PFSK-1 (cell line): ENCODE measurements around the gene FCGR3B. TPM values are rescaled to one million over a fixed set of nuclear protein-coding genes. Genes with fewer than 3 reads are reported as not detected.

ENCODE experiments used
- FOXP2 ChIP-seq: optimal IDR thresholded peaks from 2 replicates; pipeline ENCODE3; 2011; ENCODE audit warnings: borderline replicate concordance, control low read depth, inconsistent platforms; ENCODE audit not compliant: insufficient read depth; ENCODE audit errors: extremely low read length, extremely low read depth
- POLR2AphosphoS5 ChIP-seq: IDR thresholded peaks from 2 replicates; pipeline ENCODE4 v1.6.1; 2012; ENCODE audit warnings: low read depth, mild to moderate bottlenecking, control low read depth, low read length, moderate library complexity
- SIN3A ChIP-seq: IDR thresholded peaks from 2 replicates; pipeline ENCODE4 v1.6.1; 2012; ENCODE audit warnings: mild to moderate bottlenecking, low read length, moderate library complexity, borderline replicate concordance; ENCODE audit not compliant: insufficient read depth
- TAF1 ChIP-seq: IDR thresholded peaks from 2 replicates; pipeline ENCODE4 v1.6.1; 2012; ENCODE audit warnings: low read length, control low read depth, borderline replicate concordance; ENCODE audit not compliant: insufficient read depth
- polyA plus RNA-seq: library from polyadenylated mRNA; unstranded; fragments of >200 nt; gene quantifications from one replicate; pipeline ENCODE4 v1.2.1, GENCODE V29; 2012; ENCODE audit warnings: low read depth, missing spikeins; ENCODE audit not compliant: insufficient read length
- TF ChIP-seq, protein P1 (sequence below), 2 experiments: IDR thresholded peaks; 2 replicates each; pipeline versions ENCODE4 v1.6.1 to v1.8.0; 2011 to 2012; ENCODE audit warnings: low read depth in 2 of 2, low read length in 2 of 2, control low read depth in 1 of 2, inconsistent platforms in 1 of 2, mild to moderate bottlenecking in 1 of 2, moderate library complexity in 1 of 2; ENCODE audit not compliant: insufficient read depth in 1 of 2

FCGR3B gene
- polyA plus RNA-seq: not detected

DNA sequence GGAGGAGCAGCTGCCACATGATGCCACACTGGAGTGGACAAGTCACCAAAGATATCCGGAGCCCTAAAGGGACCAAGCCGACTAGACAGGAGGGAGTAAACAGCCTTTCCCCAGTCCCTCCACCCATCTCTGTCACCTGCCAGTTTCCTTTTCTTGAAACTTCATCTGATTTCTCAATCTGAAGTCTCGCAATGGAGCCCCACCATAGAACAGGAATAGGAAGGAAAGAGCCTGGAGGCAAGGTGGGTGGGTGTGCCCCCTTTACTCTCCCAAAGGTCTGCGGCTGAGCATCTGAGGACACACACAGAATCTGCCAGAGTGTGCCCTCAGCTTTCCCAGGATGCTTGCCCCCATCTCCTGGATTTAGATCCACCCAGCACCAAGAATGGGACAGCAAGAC is at the start of gene FCGR3B:
Gene FCGR3B, minus strand, starts transcription at position 101 of the 400 bp plus-strand sequence. Its CDS starts 82 bp downstream, at position 19.
- no peak for TF ChIP-seq POLR2AphosphoS5
- no peak for TF ChIP-seq SIN3A
- TF ChIP-seq FOXP2: no peak
- TF ChIP-seq, protein P1, sequence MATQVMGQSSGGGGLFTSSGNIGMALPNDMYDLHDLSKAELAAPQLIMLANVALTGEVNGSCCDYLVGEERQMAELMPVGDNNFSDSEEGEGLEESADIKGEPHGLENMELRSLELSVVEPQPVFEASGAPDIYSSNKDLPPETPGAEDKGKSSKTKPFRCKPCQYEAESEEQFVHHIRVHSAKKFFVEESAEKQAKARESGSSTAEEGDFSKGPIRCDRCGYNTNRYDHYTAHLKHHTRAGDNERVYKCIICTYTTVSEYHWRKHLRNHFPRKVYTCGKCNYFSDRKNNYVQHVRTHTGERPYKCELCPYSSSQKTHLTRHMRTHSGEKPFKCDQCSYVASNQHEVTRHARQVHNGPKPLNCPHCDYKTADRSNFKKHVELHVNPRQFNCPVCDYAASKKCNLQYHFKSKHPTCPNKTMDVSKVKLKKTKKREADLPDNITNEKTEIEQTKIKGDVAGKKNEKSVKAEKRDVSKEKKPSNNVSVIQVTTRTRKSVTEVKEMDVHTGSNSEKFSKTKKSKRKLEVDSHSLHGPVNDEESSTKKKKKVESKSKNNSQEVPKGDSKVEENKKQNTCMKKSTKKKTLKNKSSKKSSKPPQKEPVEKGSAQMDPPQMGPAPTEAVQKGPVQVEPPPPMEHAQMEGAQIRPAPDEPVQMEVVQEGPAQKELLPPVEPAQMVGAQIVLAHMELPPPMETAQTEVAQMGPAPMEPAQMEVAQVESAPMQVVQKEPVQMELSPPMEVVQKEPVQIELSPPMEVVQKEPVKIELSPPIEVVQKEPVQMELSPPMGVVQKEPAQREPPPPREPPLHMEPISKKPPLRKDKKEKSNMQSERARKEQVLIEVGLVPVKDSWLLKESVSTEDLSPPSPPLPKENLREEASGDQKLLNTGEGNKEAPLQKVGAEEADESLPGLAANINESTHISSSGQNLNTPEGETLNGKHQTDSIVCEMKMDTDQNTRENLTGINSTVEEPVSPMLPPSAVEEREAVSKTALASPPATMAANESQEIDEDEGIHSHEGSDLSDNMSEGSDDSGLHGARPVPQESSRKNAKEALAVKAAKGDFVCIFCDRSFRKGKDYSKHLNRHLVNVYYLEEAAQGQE (IDR thresholded peaks at IDR 0.05; ENCODE audit: insufficient read depth in 1 of 2, low read depth in 2 of 2, low read length in 2 of 2): no peak
- TF ChIP-seq TAF1: no peak

DNA sequence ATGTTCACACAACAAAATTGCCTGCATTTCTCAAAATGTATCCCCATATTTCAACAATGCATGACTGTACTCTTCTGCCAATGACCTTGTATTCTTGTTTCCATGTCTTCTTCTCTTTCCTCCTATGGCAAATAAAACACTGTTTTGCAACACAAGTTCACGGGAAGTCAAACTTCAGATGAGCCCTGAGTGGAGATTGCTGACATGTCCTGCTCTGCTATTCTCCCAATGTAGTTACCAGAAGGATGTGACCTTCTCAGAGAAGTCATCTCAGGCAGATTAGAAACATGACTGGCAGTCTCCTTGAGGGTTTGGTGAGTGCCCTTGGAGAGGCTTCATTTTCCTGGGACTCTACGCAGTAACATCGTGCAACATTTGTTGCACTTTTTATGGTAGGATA is 47.5 kb upstream of the FCGR3B start:
- TF ChIP-seq, protein P1 (IDR thresholded peaks at IDR 0.05; ENCODE audit: insufficient read depth in 1 of 2, low read depth in 2 of 2, low read length in 2 of 2): no peak
- TF ChIP-seq FOXP2 (no peak), TAF1 (no peak), SIN3A (no peak), POLR2AphosphoS5 (no peak)

GRCh38 chr1:161676958-161677689 is 46.1 kb upstream of the FCGR3B start:
- TF ChIP-seq FOXP2 (no peak), POLR2AphosphoS5 (no peak), TAF1 (no peak), SIN3A (no peak)
- TF ChIP-seq, protein P1 (IDR thresholded peaks at IDR 0.05; ENCODE audit: insufficient read depth in 1 of 2, low read depth in 2 of 2, low read length in 2 of 2): no peak

GRCh38 chr1:161676441-161676840 is 45.5 kb upstream of the FCGR3B start:
- TF ChIP-seq TAF1: no peak
- TF ChIP-seq, protein P1 (IDR thresholded peaks at IDR 0.05; ENCODE audit: insufficient read depth in 1 of 2, low read depth in 2 of 2, low read length in 2 of 2): no peak
- TF ChIP-seq FOXP2: no peak
- no peak for TF ChIP-seq POLR2AphosphoS5
- no peak for TF ChIP-seq SIN3A
